ENCODE results near the gene RHOXF2B.
"Not testable (repeated sequence)": the region's sequence is repeated elsewhere in the genome, so short reads cannot be mapped to it uniquely, and the experiment has no call there.

The RHOXF2B gene

GRCh38 chrX:120036704-120037103 is 40.8 kb downstream of the RHOXF2B start:
- no peak for TF ChIP-seq ESRRG (CRISPR knock-in tag; IDR thresholded peaks at IDR 0.05)
- TF ChIP-seq GLIS3 (CRISPR knock-in tag; IDR thresholded peaks at IDR 0.05), result no peak
- no peak for TF ChIP-seq POU6F1 (CRISPR knock-in tag; IDR thresholded peaks at IDR 0.05; ENCODE audit: borderline replicate concordance, low read depth)
- no peak for TF ChIP-seq TOX (CRISPR knock-in tag; IDR thresholded peaks at IDR 0.05; ENCODE audit: borderline replicate concordance)
- TF ChIP-seq CSDC2 (CRISPR knock-in tag; IDR thresholded peaks at IDR 0.05), result no peak
- no peak for TF ChIP-seq TSHZ2 (CRISPR knock-in tag; IDR thresholded peaks at IDR 0.05)
- ATAC-seq, result no peak

DNA sequence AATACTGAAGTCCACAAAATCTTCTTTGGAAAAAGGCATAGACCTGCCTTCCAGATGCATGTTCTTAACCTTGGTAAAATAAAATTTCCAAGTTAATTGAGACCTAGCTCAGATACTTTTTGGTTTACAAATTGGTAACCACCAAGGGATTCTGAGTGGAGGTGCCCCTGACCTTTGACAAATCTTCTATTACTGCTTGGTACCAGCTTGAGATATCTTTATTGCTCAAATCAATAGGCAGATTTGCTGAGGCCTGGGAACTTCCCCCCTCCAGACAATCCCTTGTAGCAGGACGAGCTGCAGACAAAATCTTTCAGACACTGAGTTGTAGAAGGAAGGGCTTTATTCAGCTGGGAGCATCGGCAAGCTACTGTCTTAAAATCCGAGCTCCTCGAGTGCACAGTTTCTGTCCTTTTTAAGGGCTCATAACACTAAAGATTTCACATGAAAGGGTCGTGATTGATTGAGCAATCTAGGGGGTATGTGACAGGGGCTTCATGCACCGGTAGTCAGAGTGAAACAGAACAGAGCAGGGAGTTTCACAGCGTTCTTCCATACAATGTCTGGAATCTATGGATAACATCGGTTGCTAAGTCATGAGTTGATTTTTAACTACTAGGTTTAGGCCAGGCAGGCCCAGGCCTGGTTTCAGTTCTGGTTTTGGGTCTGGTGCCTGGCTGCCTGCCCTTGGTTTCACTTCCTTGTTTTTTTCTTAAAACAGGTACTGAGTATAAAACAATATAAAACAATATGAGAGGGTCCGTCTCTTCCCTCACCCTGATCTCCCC is 41.8 kb downstream of the RHOXF2B start:
- ATAC-seq, result not testable (repeated sequence)

DNA sequence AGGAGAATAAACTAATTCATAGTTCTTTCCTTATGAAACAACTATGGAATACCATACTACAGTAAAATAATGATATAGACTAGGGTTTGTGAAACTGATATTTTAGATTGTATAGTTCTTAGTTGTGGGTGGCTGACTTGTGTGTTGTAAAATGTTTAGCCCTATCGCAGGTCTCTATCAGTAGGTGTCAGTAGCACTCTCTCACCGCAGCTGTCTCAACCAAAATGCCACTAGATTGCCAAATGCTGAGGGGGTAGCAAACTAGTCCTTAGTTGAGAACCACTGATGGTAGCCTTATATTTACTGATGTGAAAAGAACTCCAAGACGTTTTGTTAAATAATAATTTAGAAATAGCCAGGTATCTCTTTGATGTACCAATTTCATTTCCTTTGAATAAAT is 48.1 kb downstream of the RHOXF2B start:
- TF ChIP-seq ISL1 (CRISPR knock-in tag; IDR thresholded peaks at IDR 0.05), result no peak
- TF ChIP-seq ZNF70 (CRISPR knock-in tag; IDR thresholded peaks at IDR 0.05), result no peak
- no peak for TF ChIP-seq POU6F1 (CRISPR knock-in tag; IDR thresholded peaks at IDR 0.05; ENCODE audit: borderline replicate concordance, low read depth)
- no peak for TF ChIP-seq TOX (CRISPR knock-in tag; IDR thresholded peaks at IDR 0.05; ENCODE audit: borderline replicate concordance)
- TF ChIP-seq ZNF565 (CRISPR knock-in tag; conservative IDR thresholded peaks at IDR 0.05; ENCODE audit: low read depth), result no peak
- no peak for TF ChIP-seq ZNF8 (CRISPR knock-in tag; IDR thresholded peaks at IDR 0.05)
- TF ChIP-seq ZFP3 (CRISPR knock-in tag; IDR thresholded peaks at IDR 0.05), result no peak
- TF ChIP-seq CREB5 (CRISPR knock-in tag; IDR thresholded peaks at IDR 0.05; ENCODE audit: low read depth), result no peak
- no peak for TF ChIP-seq ESRRG (CRISPR knock-in tag; IDR thresholded peaks at IDR 0.05)
- TF ChIP-seq BACH2 (CRISPR knock-in tag; IDR thresholded peaks at IDR 0.05; ENCODE audit: borderline replicate concordance), result no peak
- no peak for TF ChIP-seq ZC3H10 (CRISPR knock-in tag; IDR thresholded peaks at IDR 0.05)
- no peak for TF ChIP-seq TCF4 (CRISPR knock-in tag; IDR thresholded peaks at IDR 0.05; ENCODE audit: borderline replicate concordance)
- TF ChIP-seq ZFP30 (CRISPR knock-in tag; IDR thresholded peaks at IDR 0.05), result no peak
- TF ChIP-seq CSDC2 (CRISPR knock-in tag; IDR thresholded peaks at IDR 0.05), result no peak
- TF ChIP-seq, protein P1, sequence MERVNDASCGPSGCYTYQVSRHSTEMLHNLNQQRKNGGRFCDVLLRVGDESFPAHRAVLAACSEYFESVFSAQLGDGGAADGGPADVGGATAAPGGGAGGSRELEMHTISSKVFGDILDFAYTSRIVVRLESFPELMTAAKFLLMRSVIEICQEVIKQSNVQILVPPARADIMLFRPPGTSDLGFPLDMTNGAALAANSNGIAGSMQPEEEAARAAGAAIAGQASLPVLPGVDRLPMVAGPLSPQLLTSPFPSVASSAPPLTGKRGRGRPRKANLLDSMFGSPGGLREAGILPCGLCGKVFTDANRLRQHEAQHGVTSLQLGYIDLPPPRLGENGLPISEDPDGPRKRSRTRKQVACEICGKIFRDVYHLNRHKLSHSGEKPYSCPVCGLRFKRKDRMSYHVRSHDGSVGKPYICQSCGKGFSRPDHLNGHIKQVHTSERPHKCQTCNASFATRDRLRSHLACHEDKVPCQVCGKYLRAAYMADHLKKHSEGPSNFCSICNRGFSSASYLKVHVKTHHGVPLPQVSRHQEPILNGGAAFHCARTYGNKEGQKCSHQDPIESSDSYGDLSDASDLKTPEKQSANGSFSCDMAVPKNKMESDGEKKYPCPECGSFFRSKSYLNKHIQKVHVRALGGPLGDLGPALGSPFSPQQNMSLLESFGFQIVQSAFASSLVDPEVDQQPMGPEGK (CRISPR knock-in tag; IDR thresholded peaks at IDR 0.05; ENCODE audit: borderline replicate concordance), result no peak
- TF ChIP-seq RARB (CRISPR knock-in tag; IDR thresholded peaks at IDR 0.05), result no peak
- TF ChIP-seq GLIS3 (CRISPR knock-in tag; IDR thresholded peaks at IDR 0.05), result no peak
- no peak for ATAC-seq

GRCh38 chrX:120023259-120023658 is 54.2 kb downstream of the RHOXF2B start:
- TF ChIP-seq GLIS3 (CRISPR knock-in tag; IDR thresholded peaks at IDR 0.05), result no peak
- TF ChIP-seq, protein P1 (CRISPR knock-in tag; IDR thresholded peaks at IDR 0.05; ENCODE audit: borderline replicate concordance), result no peak
- TF ChIP-seq ARNTL (CRISPR knock-in tag; IDR thresholded peaks at IDR 0.05; ENCODE audit: borderline replicate concordance, low read depth), result no peak
- no peak for TF ChIP-seq RARB (CRISPR knock-in tag; IDR thresholded peaks at IDR 0.05)
- TF ChIP-seq ESRRG (CRISPR knock-in tag; IDR thresholded peaks at IDR 0.05), result no peak
- TF ChIP-seq ZNF70 (CRISPR knock-in tag; IDR thresholded peaks at IDR 0.05), result no peak
- ATAC-seq, result no peak

All from SK-N-SH treated with all-trans-retinoic acid at 6 μM for 48 hours (cell line).